Right cardiac atrium (tissue), 5 donors: ENCODE measurements around the gene CTNND2. TPM values are rescaled to one million over a fixed set of nuclear protein-coding genes. Genes with fewer than 3 reads are reported as not detected.
"Not testable (repeated sequence)": the region's sequence is repeated elsewhere in the genome, so short reads cannot be mapped to it uniquely, and the experiment has no call there.

Source experiments
- ATAC-seq, 2 donors: fragments of 200-7000 bp; cut with Tn5 transposase; one replicate each; pipeline versions ENCODE4 v1.8.0 to v1.9.1; 2020; ENCODE audit warnings: moderate library complexity in 2 of 2, mild to moderate bottlenecking in 1 of 2
- DNase-seq, 3 donors: peaks; one replicate each; pipeline ENCODE4 v3.0.0-alpha.2; 2020
- H3K27ac ChIP-seq: one replicate; pipeline ENCODE4 v1.5.1; 2013; ENCODE audit warnings: mild to moderate bottlenecking, low read length, control low read depth, moderate library complexity
- H3K27me3 ChIP-seq: one replicate; pipeline ENCODE4 v1.6.1; 2013; ENCODE audit not compliant: control insufficient read depth, insufficient read depth
- H3K4me1 ChIP-seq: one replicate; pipeline ENCODE4 v1.6.1; 2013; ENCODE audit warnings: low read length; ENCODE audit not compliant: control insufficient read depth, insufficient read depth
- H3K4me3 ChIP-seq: one replicate; pipeline ENCODE4 v1.5.1; 2013; ENCODE audit warnings: low read length, control low read depth
- H3K9me3 ChIP-seq: one replicate; pipeline ENCODE4 v1.6.1; 2013; ENCODE audit warnings: low read length; ENCODE audit not compliant: control insufficient read depth
- WGBS: extraction: QIAGEN DNeasy Blood & Tissue Kit; methylation state at CpG from one replicate; pipeline ENCODE4 v1.1.7; 2013; 5-methylcytosine and 5-hydroxymethylcytosine counted together
- intact Hi-C, 4 donors: fragments of 100-400 bp; cut with DNase I; formaldehyde crosslinking; loops; one replicate each; pipeline versions ENCODE4 v1.11.0 to v1.14.0; 2022 to 2023
- polyA plus RNA-seq: library from polyadenylated mRNA; stranded (reverse); fragments of 200-250 nt; gene quantifications from one replicate; pipeline ENCODE4 v1.2.3, GENCODE V29; 2013
- total RNA-seq, 4 donors: library from RNA; stranded (reverse); fragmentation: NEBNext Ultra II Directional; extraction: Animal tissue kit (Norgen Biotek cat#: 25700); gene quantifications; one replicate each; pipeline ENCODE4 v1.2.1, GENCODE V29; 2021
- donor health status: healthy with polysubstance abuse.
- donor health status: DM: no; HTN: yes; CAD: no.
- donor health status: DM: no; HTN: no; CAD: no.
- donor health status: DM: no; HTN: yes; CAD: no; lungs with severe emphysema.
- donor health status: DM: yes; HTN: yes; CAD: no.

The CTNND2 gene
- total and polyA plus RNA-seq, 5 donors = 2.6 to 14.0 (median 4.8) TPM

DNA sequence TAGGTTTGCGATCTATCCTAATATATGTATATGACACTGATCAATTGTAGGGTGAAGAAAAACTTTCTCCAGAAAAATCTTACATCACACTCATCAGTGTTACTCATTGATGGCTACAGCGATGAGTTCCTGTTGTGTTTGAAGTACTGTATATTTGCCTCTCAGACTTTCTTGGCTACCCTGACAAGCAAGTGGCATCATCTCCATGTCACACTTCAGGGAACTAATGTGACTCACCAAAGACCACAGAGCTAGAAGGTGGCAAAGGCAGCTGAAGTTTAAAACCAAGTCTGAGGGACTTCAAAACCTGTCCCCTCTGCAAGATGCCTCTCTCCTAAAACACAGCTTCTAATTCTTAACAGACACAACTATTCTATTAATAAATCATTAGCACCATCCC lies 451.4 kb downstream of the CTNND2 start:
- 91% methylated on average over 2 of the region's 2 CpGs for WGBS
- peak in 1 of 2 donors; percentile 16 for ATAC-seq
- Histone ChIP-seq H3K27me3 (no peaks in the 10 kb centered on the region), H3K9me3 (no peaks in the 10 kb centered on the region), H3K4me1 (no peaks in the 10 kb centered on the region), H3K27ac (no peak overlapping the region), H3K4me3 (no peak overlapping the region)
- intact Hi-C loops = no loop called here
- no peak for DNase-seq

DNA sequence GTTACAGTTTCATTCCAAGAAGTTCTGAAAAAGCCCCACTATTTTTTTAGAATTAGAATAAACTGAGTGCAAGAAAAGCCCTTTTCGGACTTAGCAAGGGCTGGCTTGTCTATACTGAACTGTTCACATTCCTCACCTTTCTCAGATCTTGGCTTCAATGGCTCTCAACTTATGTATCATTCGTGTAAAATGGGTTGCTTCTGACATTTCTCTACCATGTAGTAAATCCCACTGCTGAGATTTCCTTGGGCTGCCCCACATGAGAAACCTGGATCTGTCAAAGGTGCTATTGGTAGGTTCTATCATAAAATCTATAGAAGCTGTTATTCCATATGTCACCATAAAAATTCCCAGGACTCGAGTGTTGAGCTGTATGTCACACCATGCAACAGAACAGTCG lies 454.3 kb downstream of the CTNND2 start:
- Histone ChIP-seq H3K27ac (no peak overlapping the region), H3K4me3 (no peak overlapping the region), H3K4me1 (no peaks in the 10 kb centered on the region), H3K27me3 (no peaks in the 10 kb centered on the region), H3K9me3 (no peaks in the 10 kb centered on the region)
- intact Hi-C loops = no loop called here
- WGBS = 78% methylated on average over 4 of the region's 4 CpGs
- no peak for ATAC-seq
- no peak for DNase-seq

DNA sequence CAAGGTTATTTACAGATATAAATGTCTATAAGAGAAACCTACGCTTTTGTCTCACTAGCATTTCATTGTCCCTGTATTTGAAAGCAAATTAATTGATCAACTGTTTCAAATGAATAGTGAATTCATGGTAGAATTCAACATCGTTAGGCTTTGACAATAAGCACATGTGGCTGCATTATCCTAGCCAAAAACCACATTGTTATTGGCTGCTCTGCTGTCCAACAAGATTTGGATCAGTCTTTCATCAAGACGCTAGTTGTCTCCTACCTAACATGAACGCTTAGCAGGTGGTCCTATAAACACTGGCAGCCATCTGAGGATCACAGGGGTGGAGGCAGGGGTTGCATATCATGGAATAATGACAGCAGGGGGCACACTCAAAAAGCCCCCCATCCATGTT lies 455.0 kb downstream of the CTNND2 start:
- 65% methylated on average over 4 of the region's 4 CpGs for WGBS
- DNase-seq = no peak
- H3K4me3 ChIP-seq = no peak overlapping the region
- H3K4me1 ChIP-seq = no peaks in the 10 kb centered on the region
- no peaks in the 10 kb centered on the region for H3K9me3 ChIP-seq
- intact Hi-C loops = no loop called here
- no peak for ATAC-seq
- no peak overlapping the region for H3K27ac ChIP-seq
- no peaks in the 10 kb centered on the region for H3K27me3 ChIP-seq

DNA sequence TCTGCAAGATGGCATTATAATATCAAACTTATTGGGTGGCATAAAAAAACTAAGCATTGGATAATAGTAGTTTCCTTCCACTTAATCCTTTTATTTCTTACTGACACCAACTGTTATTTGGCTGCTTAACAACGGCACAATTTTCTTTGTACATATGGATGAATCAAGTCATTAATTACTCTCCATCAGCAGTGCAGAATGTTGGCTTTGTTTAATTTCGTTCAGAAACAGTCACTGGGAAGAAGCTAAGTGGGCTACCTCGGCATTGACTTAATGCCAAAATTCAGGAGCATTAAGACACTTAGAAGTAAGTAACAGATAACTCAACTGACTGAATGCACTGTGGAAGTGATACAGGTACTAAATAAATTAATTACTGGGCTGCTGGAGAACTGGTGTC lies 460.4 kb downstream of the CTNND2 start:
- no peak overlapping the region for H3K27ac ChIP-seq
- H3K4me1 ChIP-seq = no peaks in the 10 kb centered on the region
- WGBS = 51% methylated on average over 3 of the region's 3 CpGs
- H3K4me3 ChIP-seq = no peak overlapping the region
- ATAC-seq (no peak), DNase-seq (no peak)
- no peaks in the 10 kb centered on the region for H3K9me3 ChIP-seq
- intact Hi-C loops = no loop called here
- H3K27me3 ChIP-seq = no peaks in the 10 kb centered on the region

DNA sequence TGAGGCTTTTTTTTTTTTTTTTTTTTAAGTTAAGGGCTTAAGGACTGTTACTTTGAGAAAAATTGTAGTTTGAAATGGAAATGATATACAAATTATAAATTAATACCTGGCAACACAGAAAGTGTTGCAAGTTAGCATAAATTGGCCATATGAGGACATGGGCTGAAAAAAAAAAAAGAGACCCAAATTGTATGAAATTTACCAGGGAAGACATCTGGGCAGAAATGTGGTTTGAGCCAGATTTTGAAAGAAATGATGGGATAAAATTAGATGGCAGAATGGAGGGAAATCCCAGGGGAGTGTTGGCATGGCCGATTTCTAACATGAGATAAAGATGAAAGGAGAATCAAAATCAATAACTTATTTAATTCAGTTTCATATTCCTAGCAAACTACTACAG lies 472.1 kb downstream of the CTNND2 start:
- DNase-seq = no peak
- 64% methylated on average over 1 of the region's 1 CpG for WGBS
- no peak overlapping the region for H3K4me3 ChIP-seq
- intact Hi-C loops = no loop called here
- no peak for ATAC-seq
- H3K9me3 ChIP-seq = peaks cover 2% of the 10 kb centered on the region
- H3K27ac ChIP-seq = no peak overlapping the region
- H3K4me1 ChIP-seq = no peaks in the 10 kb centered on the region
- H3K27me3 ChIP-seq = no peaks in the 10 kb centered on the region

DNA sequence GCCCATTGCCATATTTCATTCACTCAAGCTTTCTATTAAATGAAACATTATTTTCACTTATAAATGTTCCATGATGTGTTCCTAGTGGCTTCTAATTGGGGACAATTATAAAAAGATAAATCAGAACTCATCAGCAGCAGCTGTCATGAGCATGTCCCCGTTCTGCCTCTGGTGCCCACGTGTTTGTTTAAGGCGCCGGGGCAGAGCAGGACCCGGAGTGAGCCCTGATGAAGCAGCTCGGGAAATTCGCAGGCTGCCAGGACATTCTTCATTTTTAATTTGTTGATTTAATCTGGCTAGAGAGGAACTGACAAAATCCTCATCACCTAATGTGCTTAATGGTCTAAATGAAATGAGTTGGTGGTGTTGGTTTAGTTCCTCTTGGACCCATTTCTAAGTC lies 475.0 kb downstream of the CTNND2 start:
- ATAC-seq (no peak), DNase-seq (no peak)
- Histone ChIP-seq H3K4me1 (no peaks in the 10 kb centered on the region), H3K27ac (no peak overlapping the region), H3K9me3 (peaks cover 4% of the 10 kb centered on the region), H3K4me3 (no peak overlapping the region), H3K27me3 (no peaks in the 10 kb centered on the region)
- intact Hi-C loops = no loop called here
- WGBS = 48% methylated on average over 7 of the region's 7 CpGs

DNA sequence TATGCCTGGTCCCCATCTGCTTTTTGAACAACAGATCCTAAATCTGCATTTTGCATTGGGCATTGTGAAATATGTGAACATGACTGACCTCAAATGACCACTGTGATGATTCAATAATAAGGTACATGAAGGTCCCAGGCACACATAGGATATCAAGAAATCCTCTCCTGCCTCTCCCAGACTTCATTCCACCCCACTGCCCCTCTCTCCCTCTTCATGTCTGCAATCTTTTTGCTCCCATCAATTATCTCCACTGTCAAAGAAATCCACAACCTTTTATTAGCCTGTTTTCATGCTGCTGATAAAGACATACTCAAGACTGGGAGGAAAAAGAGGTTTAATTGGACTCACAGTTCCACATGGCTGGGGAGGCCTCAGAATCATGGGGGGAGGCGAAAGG lies 476.7 kb downstream of the CTNND2 start:
- 61% methylated on average over 1 of the region's 1 CpG for WGBS
- H3K27me3 ChIP-seq = no peaks in the 10 kb centered on the region
- no peak for ATAC-seq
- peaks cover 4% of the 10 kb centered on the region for H3K9me3 ChIP-seq
- no peak overlapping the region for H3K4me3 ChIP-seq
- intact Hi-C loops = no loop called here
- no peak for DNase-seq
- H3K27ac ChIP-seq = no peak overlapping the region
- H3K4me1 ChIP-seq = no peaks in the 10 kb centered on the region

DNA sequence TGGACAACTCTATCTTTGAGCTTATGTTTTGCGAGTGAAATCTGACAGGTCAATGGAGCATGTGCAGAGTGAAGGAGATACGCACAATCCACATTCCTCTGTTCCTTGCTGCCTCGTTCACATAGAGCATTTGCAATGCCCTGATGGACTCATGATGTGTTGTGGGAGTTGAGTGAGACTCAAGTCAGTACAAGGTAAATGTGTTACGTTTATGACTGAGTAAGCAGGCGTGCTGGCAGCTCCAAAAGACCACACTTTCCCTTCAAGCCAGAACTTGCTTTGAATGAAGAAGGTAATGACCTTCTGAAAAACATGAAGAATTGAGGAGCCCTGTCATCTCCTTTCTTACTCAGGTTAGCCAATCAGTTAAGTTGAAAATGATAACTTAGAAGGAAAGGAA lies 477.8 kb downstream of the CTNND2 start:
- 64% methylated on average over 5 of the region's 5 CpGs for WGBS
- DNase-seq (no peak), ATAC-seq (no peak)
- intact Hi-C loops = no loop called here
- Histone ChIP-seq H3K4me1 (no peaks in the 10 kb centered on the region), H3K27ac (no peak overlapping the region), H3K27me3 (no peaks in the 10 kb centered on the region), H3K9me3 (peaks cover 4% of the 10 kb centered on the region), H3K4me3 (no peak overlapping the region)

DNA sequence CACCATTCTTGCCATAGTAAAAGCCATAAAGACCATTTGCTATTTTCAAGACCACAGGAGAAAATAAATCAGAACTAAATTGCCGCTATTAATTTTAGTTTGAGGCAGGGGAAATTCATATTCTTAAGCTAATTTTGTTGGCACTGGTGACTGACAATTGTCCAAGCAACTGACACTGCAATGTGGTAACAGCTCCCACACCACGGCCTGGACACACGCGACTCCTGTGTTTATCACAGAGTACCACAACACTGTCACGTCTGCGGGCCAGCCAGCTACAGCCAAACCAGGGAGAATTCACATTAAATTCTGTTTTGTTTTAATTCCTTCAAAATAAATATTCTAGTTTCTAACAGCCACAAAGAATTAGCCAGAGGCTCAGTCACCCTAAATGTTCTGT lies 481.9 kb downstream of the CTNND2 start:
- no peaks in the 10 kb centered on the region for H3K27me3 ChIP-seq
- H3K27ac ChIP-seq = no peak overlapping the region
- intact Hi-C loops = no loop called here
- ATAC-seq (no peak), DNase-seq (peak in 2 of 3 donors; percentile 48 to 50)
- H3K9me3 ChIP-seq = peaks cover 2% of the 10 kb centered on the region
- H3K4me3 ChIP-seq = no peak overlapping the region
- 48% methylated on average over 6 of the region's 6 CpGs for WGBS
- H3K4me1 ChIP-seq = no peaks in the 10 kb centered on the region

DNA sequence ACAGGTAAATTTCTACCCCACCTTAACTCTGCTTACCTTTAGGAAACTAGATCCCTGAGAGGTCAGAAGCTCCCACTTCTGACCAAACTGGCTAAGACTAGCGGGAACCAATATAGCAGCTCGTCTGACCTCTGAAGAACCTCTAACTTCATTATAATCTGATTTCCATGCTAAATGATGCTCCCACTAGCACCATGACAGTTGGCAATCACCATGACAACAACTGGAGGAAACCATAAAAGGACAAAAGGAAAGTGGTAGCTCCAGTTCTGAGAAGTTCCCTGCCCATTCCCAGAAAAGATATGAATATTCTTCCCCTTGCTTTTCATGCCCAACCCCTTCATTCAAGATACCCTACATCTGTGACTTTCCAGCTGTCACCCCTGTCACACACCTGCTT lies 483.3 kb downstream of the CTNND2 start:
- H3K9me3 ChIP-seq = peaks cover 2% of the 10 kb centered on the region
- DNase-seq = no peak
- no peak for ATAC-seq
- no peaks in the 10 kb centered on the region for H3K4me1 ChIP-seq
- no peak overlapping the region for H3K4me3 ChIP-seq
- intact Hi-C loops = no loop called here
- WGBS = 84% methylated on average over 2 of the region's 2 CpGs
- no peaks in the 10 kb centered on the region for H3K27me3 ChIP-seq
- no peak overlapping the region for H3K27ac ChIP-seq

DNA sequence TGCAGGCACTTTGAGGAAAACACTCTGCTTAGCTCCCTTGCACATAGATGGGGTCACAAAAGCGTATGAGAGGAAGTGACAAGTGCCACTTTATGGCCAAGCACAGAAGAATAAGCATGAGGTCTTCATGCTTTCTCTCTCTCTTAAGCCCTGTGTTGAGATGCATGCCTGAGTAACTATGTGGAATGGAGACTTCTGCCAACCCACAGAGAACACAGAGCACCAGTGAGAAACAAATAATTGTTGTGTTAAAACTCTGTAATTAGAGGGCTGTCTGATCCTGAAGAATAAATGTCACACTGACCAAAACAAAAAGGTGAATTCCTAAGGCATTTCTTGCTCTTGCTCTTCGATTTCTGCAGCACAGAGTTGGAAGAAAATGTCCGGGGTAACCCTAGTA lies 488.5 kb downstream of the CTNND2 start:
- no peak overlapping the region for H3K4me3 ChIP-seq
- no peaks in the 10 kb centered on the region for H3K27me3 ChIP-seq
- WGBS = 50% methylated on average over 3 of the region's 3 CpGs
- no peaks in the 10 kb centered on the region for H3K9me3 ChIP-seq
- no peak overlapping the region for H3K27ac ChIP-seq
- intact Hi-C loops = no loop called here
- no peak for ATAC-seq
- DNase-seq = no peak
- H3K4me1 ChIP-seq = no peaks in the 10 kb centered on the region

DNA sequence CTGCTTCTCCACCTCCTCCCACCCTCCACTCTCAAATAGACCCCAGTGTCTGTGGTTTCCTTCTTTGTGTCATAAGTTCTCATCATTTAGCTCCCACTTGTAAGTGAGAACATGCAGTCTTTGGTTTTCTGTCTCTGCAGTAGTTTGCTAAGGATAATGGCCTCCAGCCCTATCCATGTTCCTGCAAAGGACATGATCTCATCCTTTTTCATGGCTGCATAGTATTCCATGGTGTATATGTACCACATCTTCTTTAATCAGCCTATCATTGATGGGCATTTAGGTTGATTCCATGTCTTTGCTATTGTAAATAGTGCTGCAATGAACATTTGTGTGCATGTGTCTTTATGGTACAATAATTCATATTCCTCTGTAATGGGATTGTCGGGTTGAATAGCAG lies 489.5 kb downstream of the CTNND2 start:
- DNase-seq, intact Hi-C loops, H3K27ac ChIP-seq, H3K4me1 ChIP-seq, H3K9me3 ChIP-seq, ATAC-seq, H3K4me3 ChIP-seq, H3K27me3 ChIP-seq: not testable (repeated sequence)
- 95% methylated on average over 1 of the region's 1 CpG for WGBS
